GM06990 (cell line): ENCODE data around the gene ZNF646.

Experiments used
- DNase-seq: peaks from one replicate; pipeline ENCODE4 v3.0.0-alpha.2; 2011; ENCODE audit not compliant: insufficient read length; ENCODE audit errors: extremely low read depth
- H3K27me3 ChIP-seq: replicated peaks from 2 replicates; pipeline ENCODE4 v1.6.0; 2011; ENCODE audit warnings: low read length; ENCODE audit not compliant: control insufficient read depth, insufficient read depth
- H3K36me3 ChIP-seq: 2 replicates; pipeline ENCODE4 v1.5.1; 2011; ENCODE audit warnings: low read length; ENCODE audit not compliant: control insufficient read depth, insufficient read depth
- H3K4me3 ChIP-seq: replicated peaks from 2 replicates; pipeline ENCODE4 v1.5.1; 2011; ENCODE audit warnings: low read depth, mild to moderate bottlenecking, control low read depth, low read length
- TF ChIP-seq, protein P1 (sequence below): IDR thresholded peaks from 2 replicates; pipeline ENCODE4 v1.5.1; 2011; ENCODE audit warnings: low read length, control low read depth, mild to moderate bottlenecking, inconsistent platforms; ENCODE audit not compliant: insufficient read depth, poor library complexity, severe bottlenecking

ZNF646 gene

DNA sequence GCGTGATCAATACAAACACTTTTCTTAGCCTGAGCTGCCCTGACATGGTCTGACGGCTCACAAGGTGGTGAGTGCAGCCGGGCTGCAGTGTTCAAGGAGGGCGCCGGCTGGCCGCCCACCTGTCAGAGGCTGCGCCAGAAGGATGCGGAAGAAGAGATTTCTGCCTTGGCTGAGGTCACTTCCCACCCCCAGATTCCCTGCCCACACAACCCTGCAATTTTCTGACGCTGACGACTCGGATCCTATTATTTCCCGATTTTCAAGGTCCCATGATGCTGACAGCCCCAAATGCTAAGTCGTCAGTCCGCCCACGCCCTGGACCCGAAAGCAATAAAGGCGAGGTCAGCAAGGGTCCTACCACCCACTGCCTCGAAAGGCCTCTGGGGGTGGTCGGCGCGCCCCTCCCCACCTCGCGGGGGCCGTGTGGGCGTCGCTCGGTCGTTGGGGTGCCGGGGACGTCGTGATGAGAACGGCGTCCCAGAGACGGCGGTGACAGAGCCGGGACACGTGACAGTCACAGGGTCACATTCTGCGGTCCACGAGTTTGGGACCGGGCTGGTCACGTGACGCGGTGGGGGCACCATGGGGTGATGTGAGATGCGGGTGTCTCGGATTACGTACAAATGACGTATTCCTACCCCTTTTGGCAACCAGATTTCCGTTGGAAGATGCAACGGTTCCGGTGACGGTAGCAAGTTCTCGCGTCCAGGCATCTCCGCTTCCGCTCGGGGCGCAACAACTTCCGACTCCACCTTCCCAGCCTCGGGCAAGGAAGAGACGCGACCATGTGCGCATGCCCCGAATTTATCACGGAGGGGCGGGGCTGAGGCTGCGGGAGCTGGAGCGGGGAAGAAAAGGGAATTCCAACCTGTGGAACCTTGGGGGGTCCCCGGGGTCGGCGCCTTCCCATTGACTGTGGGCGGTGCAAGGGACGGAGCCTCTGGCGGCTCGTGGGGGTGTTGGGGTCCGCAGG lies 41.2 kb upstream of the ZNF646 start, which contains the start of gene STX4:
STX4 (plus strand) TSS at position 823 of the 973 bp plus-strand sequence. CDS start 248 bp downstream, outside the sequence.
- peaks cover 9% of the 10 kb centered on the region for H3K36me3 ChIP-seq
- peak; percentile 92 for DNase-seq
- H3K4me3 ChIP-seq, result peak within 1 kb of the TSS; percentile 100
- no peaks in the 10 kb centered on the region for H3K27me3 ChIP-seq
- TF ChIP-seq, protein P1, sequence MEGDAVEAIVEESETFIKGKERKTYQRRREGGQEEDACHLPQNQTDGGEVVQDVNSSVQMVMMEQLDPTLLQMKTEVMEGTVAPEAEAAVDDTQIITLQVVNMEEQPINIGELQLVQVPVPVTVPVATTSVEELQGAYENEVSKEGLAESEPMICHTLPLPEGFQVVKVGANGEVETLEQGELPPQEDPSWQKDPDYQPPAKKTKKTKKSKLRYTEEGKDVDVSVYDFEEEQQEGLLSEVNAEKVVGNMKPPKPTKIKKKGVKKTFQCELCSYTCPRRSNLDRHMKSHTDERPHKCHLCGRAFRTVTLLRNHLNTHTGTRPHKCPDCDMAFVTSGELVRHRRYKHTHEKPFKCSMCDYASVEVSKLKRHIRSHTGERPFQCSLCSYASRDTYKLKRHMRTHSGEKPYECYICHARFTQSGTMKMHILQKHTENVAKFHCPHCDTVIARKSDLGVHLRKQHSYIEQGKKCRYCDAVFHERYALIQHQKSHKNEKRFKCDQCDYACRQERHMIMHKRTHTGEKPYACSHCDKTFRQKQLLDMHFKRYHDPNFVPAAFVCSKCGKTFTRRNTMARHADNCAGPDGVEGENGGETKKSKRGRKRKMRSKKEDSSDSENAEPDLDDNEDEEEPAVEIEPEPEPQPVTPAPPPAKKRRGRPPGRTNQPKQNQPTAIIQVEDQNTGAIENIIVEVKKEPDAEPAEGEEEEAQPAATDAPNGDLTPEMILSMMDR, result no peak

DNA sequence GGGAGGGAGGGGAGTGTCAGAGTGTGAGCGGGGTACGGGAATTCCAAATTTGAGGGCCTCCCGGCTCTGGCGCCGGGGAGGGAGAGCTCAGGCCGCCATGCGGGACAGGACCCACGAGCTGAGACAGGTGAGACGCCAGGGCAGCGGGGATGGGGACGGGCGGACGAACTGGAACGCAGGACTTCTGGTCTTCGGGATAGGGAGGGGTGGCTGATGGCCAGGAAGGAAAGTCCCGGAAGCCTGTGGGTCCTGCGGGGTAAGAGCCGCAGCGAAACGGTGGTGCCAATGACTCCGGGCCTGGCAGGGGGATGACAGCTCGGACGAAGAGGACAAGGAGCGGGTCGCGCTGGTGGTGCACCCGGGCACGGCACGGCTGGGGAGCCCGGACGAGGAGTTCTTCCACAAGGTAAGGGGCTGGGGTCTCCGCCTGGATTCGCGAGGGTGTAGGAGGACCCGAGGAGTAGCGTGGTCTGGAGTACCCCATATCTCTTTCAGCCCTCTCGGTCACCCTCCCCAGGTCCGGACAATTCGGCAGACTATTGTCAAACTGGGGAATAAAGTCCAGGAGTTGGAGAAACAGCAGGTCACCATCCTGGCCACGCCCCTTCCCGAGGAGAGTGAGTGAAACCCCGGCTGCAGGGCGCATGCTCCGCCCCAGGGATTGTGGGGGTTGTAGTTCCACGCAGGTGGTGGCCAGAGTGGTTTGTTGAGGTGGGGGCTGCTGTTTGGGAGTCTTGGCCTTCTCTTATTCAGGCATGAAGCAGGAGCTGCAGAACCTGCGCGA lies 40.3 kb upstream of the ZNF646 start:
- Histone ChIP-seq H3K4me3 (peak overlapping the region; percentile 100), H3K36me3 (peaks cover 14% of the 10 kb centered on the region), H3K27me3 (no peaks in the 10 kb centered on the region)
- DNase-seq, result peak; percentile 79
- TF ChIP-seq, protein P1, result no peak

DNA sequence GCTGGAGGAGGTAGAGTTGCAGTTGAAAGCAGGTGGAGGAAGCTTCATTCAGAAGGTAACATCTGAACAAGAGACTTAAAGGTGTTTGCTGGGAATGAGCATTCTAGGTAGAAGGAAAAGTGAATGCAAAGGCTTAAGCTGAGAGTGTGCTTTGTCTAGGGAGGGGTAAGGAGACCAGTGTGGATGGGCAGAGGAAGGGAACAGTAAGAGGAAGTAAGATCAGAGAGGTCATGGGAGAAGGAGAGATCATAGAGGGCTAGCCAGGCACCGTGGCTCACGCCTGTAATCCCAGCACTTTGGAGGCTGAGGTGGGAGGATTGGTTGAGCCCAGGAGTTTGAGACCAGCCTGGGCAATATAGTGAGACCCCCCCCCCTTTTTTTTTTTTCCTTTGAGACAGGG lies 37.5 kb upstream of the ZNF646 start:
- TF ChIP-seq, protein P1, result no peak
- no peaks in the 10 kb centered on the region for H3K27me3 ChIP-seq
- H3K4me3 ChIP-seq, result no peak overlapping the region
- peaks cover 26% of the 10 kb centered on the region for H3K36me3 ChIP-seq
- DNase-seq, result no peak

DNA sequence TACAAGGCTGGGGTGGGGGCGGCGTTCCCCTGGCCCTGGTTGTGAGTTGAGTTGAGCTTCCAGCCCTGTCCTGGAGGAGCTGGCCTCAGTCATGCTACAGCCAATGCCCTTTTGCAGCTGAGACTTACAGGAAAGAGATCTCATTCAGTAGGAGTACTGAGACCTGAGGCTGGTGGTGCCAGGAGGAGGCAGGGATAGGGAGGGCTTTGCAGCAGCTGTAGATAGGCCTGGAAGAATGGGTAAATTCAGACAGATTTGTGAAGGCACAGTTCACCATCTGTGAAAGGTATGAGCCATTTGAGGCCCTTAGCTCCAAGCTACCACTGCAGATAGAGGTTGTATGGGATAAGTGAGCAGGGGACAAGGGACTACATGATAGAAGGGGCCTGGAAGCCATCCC lies 35.2 kb upstream of the ZNF646 start:
- H3K4me3 ChIP-seq, result no peak overlapping the region
- no peak for DNase-seq
- H3K27me3 ChIP-seq, result no peaks in the 10 kb centered on the region
- H3K36me3 ChIP-seq, result peaks cover 31% of the 10 kb centered on the region
- TF ChIP-seq, protein P1, result no peak

DNA sequence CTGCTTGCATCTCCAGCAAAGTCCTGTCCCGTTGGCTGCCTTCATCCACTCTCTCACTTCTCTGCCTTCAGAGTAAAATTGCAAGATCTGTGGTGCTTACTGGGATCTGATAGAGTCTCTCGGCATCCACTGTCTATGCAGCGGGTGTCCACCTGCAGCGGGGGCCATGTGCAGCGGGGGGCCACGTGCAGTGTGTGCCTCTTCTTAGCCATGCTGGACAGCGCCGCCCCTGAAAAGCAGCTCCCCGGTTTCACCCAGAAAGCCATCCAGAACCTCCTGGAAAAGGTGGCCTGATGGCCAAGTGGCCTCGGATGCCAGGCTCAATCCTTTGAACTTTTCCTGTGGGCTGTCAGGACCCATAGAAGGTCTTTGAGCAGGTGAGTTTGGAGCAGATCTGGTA lies 31.4 kb upstream of the ZNF646 start:
- TF ChIP-seq, protein P1, result no peak
- no peak for DNase-seq
- Histone ChIP-seq H3K4me3 (no peak overlapping the region), H3K36me3 (peaks cover 24% of the 10 kb centered on the region), H3K27me3 (no peaks in the 10 kb centered on the region)
